GM18511 (cell line): ENCODE data around the gene SMYD3.

Experiments used
- ATAC-seq: cut with Tn5 transposase; IDR thresholded peaks from one replicate; pipeline ENCODE4 v1.9.1; 2021; ENCODE audit warnings: mild to moderate bottlenecking, moderate library complexity; ENCODE audit not compliant: unreplicated experiment

Gene SMYD3

DNA sequence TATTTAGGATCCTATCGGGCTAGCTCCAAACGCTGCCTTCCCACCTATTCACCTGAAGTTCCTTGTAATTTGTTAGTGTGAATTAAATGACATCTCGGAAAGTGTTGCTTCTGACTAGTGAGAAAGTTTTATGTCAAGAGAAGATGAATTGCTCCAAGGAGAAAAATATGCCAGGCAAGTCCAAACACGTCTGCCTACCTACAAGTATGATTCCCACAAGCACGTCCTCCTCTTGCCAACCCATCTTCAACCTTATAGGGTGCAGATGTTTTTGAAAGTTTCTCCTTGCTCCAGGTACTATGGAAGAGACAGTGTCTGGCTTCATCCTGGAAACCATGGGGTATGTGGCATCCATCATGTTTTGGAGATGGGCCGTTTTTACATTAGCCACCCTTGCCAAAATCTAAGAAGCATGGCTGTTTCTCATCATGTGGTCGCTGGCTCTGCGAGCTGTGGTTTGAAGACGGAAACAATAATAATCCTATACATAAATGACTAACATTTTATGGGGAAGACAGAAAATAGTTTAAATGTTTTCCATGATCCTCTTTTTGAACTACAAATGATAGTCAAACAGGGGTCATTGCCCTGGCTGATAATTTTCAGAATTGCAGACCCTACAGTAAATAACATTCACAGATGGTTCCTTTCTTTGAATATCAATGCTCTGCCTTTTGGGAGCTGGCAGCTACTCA, 505.8 kb downstream of the SMYD3 start:
- ATAC-seq: no peak

DNA sequence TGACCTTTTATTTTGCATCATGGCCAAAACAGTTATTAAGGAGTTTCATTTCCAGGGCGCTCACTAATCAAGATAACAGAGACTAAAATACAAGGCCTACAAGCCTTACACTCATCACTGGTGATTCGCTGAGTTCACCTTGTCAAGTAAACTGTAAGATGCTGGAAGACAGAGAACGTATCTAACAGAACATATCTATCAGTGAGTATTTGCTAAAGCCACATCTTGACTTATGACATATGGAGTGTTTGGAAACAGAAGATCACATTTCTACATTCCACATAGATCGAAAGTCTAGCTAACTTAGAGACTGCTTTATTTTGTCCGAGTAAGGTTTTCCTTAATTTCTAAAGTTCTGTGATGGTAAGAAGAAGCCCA, 506.5 kb downstream of the SMYD3 start:
- no peak for ATAC-seq

DNA sequence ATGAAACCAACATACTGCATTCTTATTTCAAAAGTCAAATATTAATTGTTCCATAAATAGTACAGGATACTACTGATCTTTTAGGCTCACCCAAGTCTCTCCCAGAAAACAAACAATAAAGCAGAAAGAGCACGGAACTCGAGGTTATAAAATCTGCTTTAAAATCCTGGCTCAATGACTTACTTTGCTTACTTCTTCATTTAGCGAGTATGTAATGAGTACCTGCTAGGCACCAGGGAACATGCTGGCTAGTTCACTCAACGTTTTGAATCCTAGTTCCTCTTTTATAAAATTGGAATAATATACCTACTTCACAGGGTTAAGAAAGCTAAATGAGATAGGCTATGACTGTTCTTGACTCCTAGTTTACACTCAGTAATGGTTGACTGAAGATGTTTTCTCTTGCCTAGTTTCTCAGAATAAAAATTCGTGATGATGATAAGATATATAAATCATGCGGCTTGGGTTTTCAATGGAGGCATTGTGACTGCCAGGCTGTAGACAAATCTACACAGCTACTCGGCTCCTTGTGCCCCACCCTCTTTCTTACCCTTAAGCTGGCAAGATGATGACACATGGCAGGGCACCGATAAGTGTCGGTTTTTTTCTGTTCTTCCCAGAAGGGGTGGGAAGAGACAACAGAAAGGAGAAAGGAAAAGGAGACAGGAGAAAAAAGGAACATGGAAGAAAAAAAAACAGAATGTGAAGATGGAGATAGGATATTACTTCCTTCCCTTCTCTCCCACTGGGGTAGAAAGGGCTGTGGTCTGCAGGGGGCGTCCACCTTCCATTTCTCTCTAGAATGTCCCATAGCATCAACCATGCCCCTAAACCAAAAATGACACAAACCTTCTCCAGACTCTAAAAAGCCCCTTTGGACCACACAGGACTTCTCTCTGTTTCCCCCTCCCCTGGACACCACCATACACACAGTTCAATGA, 507.1 kb downstream of the SMYD3 start:
- peak; percentile 86 for ATAC-seq

DNA sequence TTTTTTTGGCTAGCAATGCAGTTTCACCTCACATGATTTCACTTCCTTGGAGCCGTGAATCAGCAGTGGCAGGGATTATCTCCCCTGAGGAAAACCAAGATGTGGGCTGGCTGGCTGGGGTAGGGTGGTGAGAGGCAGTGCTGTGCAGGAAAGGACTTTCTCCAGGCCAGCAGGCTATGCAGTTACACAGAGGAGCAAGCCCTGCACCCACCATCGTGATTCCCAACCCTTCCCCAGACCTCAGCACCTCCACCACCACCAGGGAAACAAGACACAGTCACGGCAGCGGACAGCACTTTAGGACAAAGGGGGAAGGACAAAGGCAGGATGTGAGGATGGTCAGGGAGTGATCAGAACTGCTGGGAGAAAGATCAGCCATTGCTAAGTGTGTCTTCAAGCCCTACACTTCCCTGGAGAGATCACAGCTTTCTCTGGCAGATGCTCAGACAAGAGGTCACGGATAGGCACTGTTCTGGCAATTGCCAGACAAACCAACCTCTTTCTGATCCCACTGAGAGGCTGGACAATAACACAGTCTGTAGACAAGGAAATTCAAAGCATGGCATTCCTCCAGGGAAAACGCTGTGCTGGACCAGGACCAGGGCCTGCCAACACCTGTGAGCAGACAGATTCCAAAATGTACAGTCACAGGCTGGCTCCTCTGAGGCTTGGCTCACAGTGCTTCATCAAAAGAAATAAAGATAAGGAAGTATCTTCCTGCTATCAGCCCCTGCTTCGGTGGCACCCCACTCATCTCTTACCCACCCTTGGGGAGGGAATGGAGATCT, 509.4 kb downstream of the SMYD3 start:
- no peak for ATAC-seq

DNA sequence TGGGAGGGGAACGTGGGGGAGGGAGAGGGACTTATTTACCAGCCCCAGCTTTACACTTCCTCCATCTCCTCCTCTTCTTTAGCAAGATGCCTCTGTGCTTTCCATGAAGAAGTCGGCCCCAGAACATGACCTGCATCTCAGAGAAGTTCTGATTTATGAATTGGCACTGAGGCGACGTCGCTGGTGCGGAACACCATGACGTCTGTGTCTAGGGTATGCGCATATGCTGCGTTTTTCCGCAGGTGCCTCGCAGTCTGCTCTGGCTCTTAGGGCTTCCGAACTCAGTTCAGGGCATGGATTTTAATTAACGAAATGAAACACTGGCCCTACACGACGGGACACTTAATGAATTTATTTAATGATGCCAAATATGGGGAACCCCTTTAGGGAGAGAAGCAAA, 510.3 kb downstream of the SMYD3 start:
- no peak for ATAC-seq

DNA sequence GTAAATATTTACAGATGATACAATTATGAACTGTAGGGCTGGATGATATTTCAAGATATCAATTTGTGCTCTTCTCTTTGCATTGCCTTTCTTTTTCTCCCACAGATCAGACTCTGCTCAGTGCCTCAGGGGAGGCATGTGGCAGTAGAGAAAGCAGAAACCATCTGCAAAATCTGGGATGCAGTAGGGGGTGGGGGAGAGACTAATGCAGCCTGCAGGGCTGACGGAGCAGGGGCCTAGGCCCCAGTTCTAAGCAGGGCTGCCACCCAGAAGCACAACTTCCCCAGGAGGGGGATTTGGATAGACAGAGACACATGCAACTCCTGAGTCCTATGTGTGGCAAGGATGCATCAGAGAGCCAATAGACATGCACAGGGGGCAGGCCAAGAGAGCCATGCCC, 511.6 kb downstream of the SMYD3 start:
- ATAC-seq: no peak

DNA sequence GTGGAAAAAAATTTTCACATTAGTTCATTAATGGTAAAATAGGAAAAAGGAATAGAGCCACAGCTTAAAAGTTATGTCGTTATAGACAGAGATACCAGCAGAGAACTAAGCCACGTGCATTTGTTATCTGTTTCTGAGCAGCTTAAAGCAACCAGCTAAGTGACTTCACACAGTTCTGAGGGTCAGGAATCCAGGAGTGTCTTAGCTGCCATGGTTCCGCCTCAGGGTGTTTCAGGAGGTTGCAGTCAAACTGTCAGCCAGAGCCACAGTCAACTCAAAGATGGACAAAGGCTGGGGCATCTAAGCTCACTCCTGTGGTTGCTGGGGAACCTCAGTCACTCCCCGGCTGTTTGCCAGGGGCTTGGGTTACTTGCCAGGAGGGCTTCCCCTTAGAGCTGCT, 515.8 kb downstream of the SMYD3 start:
- no peak for ATAC-seq

DNA sequence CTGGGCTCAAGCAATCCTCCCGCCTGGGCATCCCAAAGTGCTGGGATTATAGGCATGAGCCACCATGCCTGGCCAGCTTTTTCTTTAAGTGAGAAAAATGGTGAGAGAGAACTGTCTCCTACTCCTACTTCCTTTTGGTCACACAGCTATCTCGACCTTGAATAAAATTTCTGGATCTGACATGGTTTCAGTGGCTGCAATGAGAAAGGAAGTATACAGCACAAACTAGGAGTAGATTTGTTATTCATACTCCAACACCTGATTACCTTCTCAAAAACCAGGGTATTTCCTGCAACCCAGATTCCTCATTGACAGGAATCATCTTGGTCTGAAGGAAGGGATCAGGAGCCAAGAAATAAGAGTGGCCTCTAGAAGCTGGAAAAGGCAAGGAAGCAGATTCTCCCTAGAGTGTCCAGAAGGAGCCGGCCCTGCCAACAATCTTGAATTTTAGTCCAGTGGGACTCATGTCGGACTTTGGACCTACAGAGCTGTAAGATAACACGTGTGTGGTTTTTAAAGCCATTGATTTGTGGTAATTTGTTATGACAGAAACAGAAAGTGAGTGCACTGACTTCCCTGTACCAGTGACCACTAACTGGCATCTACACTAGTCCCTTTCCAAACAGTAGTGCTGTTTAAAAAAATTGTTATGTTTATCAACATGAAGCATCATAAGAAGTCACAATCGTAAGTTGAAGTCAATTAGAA, 516.6 kb downstream of the SMYD3 start:
- ATAC-seq: no peak

DNA sequence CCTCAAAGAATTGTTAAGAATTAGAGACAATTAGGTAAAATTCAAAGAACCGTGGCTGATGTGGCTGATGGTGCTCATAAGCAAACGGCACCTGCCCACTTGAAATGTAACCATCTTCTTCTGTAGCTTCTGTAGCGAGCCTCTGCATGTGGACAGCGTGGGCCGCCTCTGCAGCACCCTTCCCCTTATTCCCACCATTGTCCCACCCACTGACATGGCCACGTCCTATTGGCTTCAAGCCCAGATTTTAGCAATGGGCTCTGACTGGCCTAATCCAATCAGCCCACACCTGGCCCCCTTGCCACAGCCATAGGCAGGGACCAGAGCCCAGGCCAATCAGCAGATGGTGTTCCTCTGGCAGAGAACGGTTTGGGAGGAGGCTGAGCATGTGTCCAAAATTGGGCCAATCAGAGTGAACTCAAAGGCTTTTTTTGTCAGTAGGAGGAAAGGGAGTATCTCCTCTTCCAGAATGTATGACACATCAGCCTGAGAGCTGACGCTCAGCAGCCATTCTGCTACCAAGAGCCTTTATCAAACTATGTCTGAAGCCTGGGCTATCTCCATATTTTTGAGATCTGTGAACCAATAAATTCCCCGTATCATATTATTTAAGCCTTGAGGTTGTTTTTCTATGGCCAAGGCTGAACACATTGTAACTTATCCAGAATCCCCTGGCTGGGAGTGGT, 518.5 kb downstream of the SMYD3 start:
- no peak for ATAC-seq

DNA sequence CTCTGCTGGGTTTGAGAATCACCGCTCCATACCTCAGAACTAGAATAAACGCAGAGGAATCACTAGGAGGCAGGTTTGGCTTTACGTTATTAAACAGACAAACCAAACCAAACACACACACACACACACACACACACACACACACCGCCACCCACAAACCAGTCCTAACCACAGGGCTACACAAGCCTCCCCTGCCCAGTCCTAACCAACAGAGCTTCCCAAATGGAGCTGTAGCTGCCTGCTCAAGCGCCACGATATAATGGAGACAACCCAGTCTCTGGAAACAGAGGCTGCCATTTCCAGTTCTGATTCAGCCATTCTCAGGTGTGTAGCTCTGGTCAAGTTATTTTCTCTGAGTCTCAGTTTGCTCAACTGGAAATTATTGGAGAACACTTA, 519.1 kb downstream of the SMYD3 start:
- ATAC-seq: no peak

DNA sequence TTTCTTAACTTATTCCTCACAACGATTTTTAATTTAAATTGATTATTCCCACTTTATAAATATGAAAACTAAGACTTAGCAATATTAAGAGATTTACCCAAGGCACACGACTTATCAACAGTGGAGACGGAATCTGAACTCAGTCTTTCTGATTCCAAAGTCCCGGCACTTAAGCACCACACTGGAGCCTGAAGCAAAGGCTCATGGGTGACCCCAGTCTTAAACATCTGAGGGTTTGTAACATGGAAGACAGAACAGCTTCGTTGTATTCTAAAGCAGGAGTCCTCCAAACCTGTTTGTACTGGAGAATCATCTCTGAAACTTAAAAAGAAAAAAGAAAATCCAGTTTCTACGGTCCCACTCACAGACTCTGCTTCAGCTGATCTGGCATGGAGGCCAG, 519.5 kb downstream of the SMYD3 start:
- ATAC-seq: no peak

DNA sequence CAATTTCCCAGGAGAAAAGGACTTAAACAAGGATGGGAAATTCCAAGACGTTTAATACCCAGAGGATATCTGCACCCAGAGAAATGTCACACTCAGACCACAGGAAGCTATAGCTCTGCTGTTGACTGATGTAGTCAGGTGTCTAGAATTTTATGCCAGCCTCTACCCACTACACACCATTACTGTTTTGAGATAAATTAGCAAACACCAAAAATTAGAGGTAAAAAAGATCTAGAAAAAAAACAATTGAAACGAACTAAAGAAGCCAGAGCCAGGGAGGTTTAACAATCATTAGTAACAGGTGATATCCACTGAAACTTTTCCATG, 519.9 kb downstream of the SMYD3 start:
- no peak for ATAC-seq

DNA sequence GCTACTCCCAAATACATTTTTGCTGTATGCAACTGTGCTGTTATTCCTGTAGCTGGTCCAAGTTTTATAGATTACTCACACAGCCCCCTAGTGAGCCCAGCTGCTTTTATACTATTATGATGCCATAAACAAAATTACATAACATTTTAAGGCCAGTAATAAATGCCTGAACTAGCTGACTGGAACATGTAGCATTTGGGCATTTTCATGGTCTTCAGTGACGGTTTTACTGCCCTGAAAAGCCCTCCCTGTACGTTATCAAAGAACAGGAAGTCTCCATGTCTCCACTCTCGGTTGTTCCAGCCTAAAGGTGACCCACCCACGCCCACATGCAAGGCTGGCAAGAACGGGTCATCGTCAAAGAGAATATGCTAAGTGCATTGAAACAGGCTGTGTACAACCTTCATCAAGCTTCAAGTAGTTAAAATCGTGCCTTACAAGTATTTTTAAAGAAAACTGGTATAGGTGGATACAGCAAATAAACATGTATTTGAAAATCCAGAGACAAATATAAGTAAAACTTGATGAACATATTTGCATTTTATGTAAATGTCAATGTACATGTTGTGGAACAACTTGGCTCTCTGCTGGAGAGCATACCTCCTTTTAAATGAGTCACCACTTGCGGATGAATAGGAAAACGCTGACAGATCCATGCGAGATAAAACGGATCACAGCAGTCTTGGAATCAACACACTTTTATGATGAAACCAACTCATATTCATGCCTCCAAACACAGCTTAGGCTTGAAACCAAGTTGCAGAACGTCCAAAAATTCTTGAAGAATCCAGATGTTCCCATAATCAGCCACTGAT, 520.5 kb downstream of the SMYD3 start:
- no peak for ATAC-seq

DNA sequence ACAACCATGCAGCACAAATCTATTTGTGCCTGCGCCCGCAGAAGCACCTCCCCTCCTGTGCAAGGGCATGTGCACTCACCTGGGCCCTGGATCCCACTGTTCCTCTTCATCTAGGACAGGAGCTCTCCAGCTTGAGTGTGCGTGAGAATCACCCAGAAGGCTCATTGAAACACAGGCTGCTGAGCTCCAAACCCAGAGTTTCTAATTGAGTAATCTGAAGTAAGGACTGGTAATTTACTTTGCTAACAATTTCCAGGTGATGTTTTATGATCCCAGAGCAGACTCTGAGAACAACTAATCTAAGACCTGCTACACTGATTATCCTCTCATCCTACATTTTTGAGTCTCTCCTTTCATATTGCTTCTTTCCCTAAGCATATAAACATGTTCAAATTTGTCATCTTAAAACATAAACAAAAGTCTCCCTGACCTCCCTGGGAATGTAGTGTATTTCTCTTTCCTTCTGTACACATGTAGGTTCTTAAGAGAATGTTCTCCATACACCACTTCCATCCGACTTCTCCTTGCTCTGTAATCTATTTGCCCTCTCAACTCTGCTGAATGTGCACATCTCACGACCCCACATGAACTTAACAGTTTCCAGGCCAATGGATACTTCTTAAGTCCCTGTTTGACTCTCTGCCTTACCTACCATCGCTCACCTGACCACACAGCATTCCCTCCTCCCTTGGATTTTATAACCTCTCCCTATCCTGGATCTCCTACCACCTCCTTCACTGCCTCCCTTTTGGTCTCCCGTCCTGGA, 522.5 kb downstream of the SMYD3 start:
- ATAC-seq: no peak

DNA sequence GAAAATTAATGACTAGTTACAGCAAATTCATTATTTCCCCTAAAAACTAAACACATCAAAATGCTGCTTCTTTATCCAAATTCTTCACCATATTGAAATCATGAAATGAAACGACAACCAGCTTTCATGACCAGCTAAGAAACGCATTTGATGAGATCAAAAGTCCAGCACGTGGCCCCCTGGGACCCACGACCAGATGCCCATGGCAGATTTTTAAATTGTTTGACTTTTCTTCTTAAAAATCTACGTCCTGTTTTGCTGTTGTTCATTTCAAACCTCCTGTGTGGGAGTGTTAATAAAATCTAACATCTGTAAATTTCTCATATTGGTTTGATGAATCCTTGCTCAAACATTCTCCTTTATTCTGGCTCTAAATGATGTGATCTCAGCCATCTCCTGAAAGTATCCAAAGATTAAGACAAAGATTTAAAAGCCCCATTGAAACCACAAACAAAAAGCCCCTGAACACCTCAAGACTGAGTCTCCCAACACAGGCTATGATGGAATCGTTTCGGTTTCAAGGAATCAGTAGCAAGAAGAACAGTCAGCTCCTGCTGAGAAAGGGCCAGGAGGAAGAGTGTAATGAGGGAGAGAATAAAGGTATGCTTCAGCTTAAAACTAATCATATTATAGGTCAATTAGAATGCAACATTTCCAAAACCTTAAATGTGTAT, 523.6 kb downstream of the SMYD3 start:
- no peak for ATAC-seq

DNA sequence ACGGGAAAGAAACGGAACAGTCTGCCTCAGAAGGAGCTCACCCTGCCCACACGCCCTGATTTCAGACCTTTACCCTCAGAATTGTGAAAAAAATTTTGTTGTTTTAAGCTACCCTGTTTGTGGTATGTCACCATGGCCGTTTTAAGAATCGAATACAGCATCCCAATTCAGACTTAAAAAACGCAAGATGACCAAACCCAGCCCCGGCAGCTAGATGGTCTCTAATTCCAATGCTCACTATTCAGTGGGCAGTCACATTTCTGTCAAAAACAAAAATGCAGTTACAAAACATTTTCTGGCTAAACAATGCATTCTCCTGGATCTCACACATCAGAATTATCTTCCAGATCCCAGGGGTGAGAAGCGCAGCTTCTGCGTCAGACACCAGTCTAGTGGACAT, 527.5 kb downstream of the SMYD3 start:
- no peak for ATAC-seq

DNA sequence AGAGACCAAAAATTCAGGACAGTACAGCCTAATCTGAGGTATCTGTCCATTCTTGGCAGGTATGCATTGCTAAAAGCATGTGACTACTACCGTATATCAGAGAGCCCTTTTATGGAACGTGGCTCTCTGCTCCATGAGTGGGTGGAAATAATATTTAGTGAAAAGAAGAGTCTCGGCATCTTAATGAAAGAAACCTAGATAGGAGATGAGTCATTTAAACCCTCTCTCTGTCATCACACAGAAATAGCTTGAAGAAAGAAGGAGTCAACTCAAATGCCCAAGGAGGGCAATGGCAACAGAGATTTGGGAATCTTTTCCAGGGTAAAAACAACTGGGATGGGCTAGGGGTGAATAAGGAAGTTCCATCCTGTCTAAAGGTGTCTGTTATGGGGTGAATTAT, 528.2 kb downstream of the SMYD3 start:
- ATAC-seq: no peak

DNA sequence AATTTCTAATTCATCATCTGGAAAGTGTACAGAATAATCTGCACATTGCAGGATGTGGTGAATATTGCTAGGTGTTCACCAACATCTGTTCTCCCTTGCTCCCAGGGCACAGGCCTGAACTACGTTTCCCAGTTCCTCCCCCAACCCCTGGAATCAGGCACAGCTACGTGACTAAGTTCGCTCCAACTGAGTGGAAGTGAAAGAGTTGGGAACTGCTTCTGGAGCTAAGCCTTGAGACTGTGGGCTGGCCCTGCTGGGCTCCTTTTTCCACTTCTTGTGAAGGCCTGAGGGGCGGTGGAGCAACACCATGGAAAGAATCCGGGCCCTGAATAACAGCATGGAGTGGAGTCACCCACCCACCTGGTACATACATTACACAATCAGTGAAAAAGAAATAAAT, 534.6 kb downstream of the SMYD3 start:
- ATAC-seq: no peak
